Measurements from ENCODE around the gene FAM124A. TPM values are rescaled to one million over a fixed set of nuclear protein-coding genes. Genes with fewer than 3 reads are reported as not detected.

Gene FAM124A
- total RNA-seq, 4 donors from 2014 or later = 2.1 to 7.2 (median 5.2) TPM

- H3K27ac ChIP-seq = no peak overlapping the region
- intact Hi-C loops (cut with DNase I; ENCODE audit: low total_unique reads) = no loop called here
- no peaks in the 10 kb centered on the region for H3K36me3 ChIP-seq
- no peak for DNase-seq
- no peak overlapping the region for H3K4me3 ChIP-seq
- no peaks in the 10 kb centered on the region for H3K4me1 ChIP-seq
- H3K27me3 ChIP-seq = no peaks in the 10 kb centered on the region
- H3K9me3 ChIP-seq = no peaks in the 10 kb centered on the region
- TF ChIP-seq POLR2A (IDR thresholded peaks at IDR 0.05) = no peak
- TF ChIP-seq CTCF (IDR thresholded peaks at IDR 0.05) = no peak
Measured at GRCh38 chr13:51233117-51233826, 11.1 kb downstream of the FAM124A start.

GRCh38 chr13:51234676-51235075 is 12.5 kb downstream of the FAM124A start:
- no peak overlapping the region for H3K4me3 ChIP-seq
- H3K4me1 ChIP-seq = no peaks in the 10 kb centered on the region
- intact Hi-C loops (cut with DNase I; ENCODE audit: low total_unique reads) = no loop called here
- H3K9me3 ChIP-seq = no peaks in the 10 kb centered on the region
- no peaks in the 10 kb centered on the region for H3K36me3 ChIP-seq
- TF ChIP-seq POLR2A (IDR thresholded peaks at IDR 0.05) (no peak), CTCF (IDR thresholded peaks at IDR 0.05) (no peak)
- no peak for DNase-seq
- no peak overlapping the region for H3K27ac ChIP-seq
- H3K27me3 ChIP-seq = no peaks in the 10 kb centered on the region

GRCh38 chr13:51235186-51235585 is 13.0 kb downstream of the FAM124A start:
- H3K36me3 ChIP-seq = no peaks in the 10 kb centered on the region
- H3K27ac ChIP-seq = no peak overlapping the region
- intact Hi-C loops (cut with DNase I; ENCODE audit: low total_unique reads) = no loop called here
- H3K27me3 ChIP-seq = no peaks in the 10 kb centered on the region
- H3K9me3 ChIP-seq = no peaks in the 10 kb centered on the region
- no peak for DNase-seq
- H3K4me3 ChIP-seq = no peak overlapping the region
- no peak for TF ChIP-seq POLR2A (IDR thresholded peaks at IDR 0.05)
- no peak for TF ChIP-seq CTCF (IDR thresholded peaks at IDR 0.05)
- H3K4me1 ChIP-seq = no peaks in the 10 kb centered on the region

GRCh38 chr13:51235756-51236490 is 13.7 kb downstream of the FAM124A start:
- no peaks in the 10 kb centered on the region for H3K9me3 ChIP-seq
- H3K4me1 ChIP-seq = no peaks in the 10 kb centered on the region
- H3K27ac ChIP-seq = no peak overlapping the region
- no peak for DNase-seq
- H3K27me3 ChIP-seq = no peaks in the 10 kb centered on the region
- H3K4me3 ChIP-seq = no peak overlapping the region
- intact Hi-C loops (cut with DNase I; ENCODE audit: low total_unique reads) = no loop called here
- no peaks in the 10 kb centered on the region for H3K36me3 ChIP-seq
- TF ChIP-seq POLR2A (IDR thresholded peaks at IDR 0.05) (no peak), CTCF (IDR thresholded peaks at IDR 0.05) (no peak)

- Histone ChIP-seq H3K4me1 (no peaks in the 10 kb centered on the region), H3K4me3 (no peak overlapping the region), H3K36me3 (no peaks in the 10 kb centered on the region), H3K27ac (no peak overlapping the region), H3K9me3 (no peaks in the 10 kb centered on the region), H3K27me3 (no peaks in the 10 kb centered on the region)
- DNase-seq = no peak
- TF ChIP-seq POLR2A (IDR thresholded peaks at IDR 0.05) (no peak), CTCF (IDR thresholded peaks at IDR 0.05) (no peak)
- intact Hi-C loops (cut with DNase I; ENCODE audit: low total_unique reads) = no loop called here
Measured at GRCh38 chr13:51236491-51236792, 14.2 kb downstream of the FAM124A start.

All from uterus (tissue), 4 donors.